H1 (cell line): ENCODE data around the gene AGO3. TPM values are rescaled to one million over a fixed set of nuclear protein-coding genes. Genes with fewer than 3 reads are reported as not detected.

Source experiments
- CTCF ChIA-PET: fragments of 300-600 bp; sonication (Branson Sonifier 250); formaldehyde crosslinking; loops from one replicate; lab custom pipeline; 2021; ENCODE audit not compliant: partially characterized antibody; lab: Charles Lee
- POLR2A ChIA-PET: fragments of 300-600 bp; sonication (Branson Sonifier 250); formaldehyde crosslinking; loops from one replicate; lab custom pipeline; 2021; ENCODE audit warnings: inconsistent platforms; ENCODE audit not compliant: partially characterized antibody; lab: Charles Lee
- DNase-seq, 2 experiments: peaks; one replicate each; pipeline versions ENCODE4 v3.0.0 to v3.0.0-alpha.2; 2010 to 2022; ENCODE audit warnings: low spot score in 2 of 2, low read depth in 1 of 2, mixed read lengths in 1 of 2
- FAIRE-seq: peaks from 2 replicates; lab custom pipeline; 2011; peaks lifted over from hg19 to GRCh38; lab: Jason Lieb, UNC
- H2AFZ ChIP-seq: 2 replicates; pipeline ENCODE4 v1.8.1; 2012; ENCODE audit warnings: low read length, inconsistent platforms
- H2AK5ac ChIP-seq: 2 replicates; pipeline ENCODE4 v1.6.1; 2013; ENCODE audit warnings: low read depth, low read length
- H2BK120ac ChIP-seq: replicated peaks from 2 replicates; pipeline ENCODE3; 2013; ENCODE audit warnings: low read depth, low read length, inconsistent platforms
- H2BK12ac ChIP-seq: 2 replicates; pipeline ENCODE4 v1.6.1; 2013; ENCODE audit warnings: low read depth, low read length
- H2BK15ac ChIP-seq: 2 replicates; pipeline ENCODE4 v1.6.1; 2013; ENCODE audit warnings: low read length
- H2BK20ac ChIP-seq: 2 replicates; pipeline ENCODE4 v1.6.1; 2013; ENCODE audit warnings: low read length
- H2BK5ac ChIP-seq: 2 replicates; pipeline ENCODE4 v1.6.1; 2013; ENCODE audit warnings: low read depth, low read length
- H3K14ac ChIP-seq: 2 replicates; pipeline ENCODE4 v1.6.1; 2013; ENCODE audit warnings: inconsistent platforms; ENCODE audit not compliant: insufficient read length
- H3K18ac ChIP-seq: 2 replicates; pipeline ENCODE4 v1.6.1; 2013; ENCODE audit warnings: low read length; ENCODE audit errors: extremely low read depth
- H3K23ac ChIP-seq: 2 replicates; pipeline ENCODE4 v1.6.1; 2013; ENCODE audit warnings: inconsistent platforms; ENCODE audit not compliant: insufficient read length
- H3K23me2 ChIP-seq: 2 replicates; pipeline ENCODE4 v1.6.1; 2013; ENCODE audit warnings: low read depth, low read length
- H3K27ac ChIP-seq: 2 replicates; pipeline ENCODE4 v1.6.1; 2011; ENCODE audit warnings: low read depth, low read length, inconsistent platforms
- H3K27me3 ChIP-seq, 4 experiments: replicated peaks in 1 of 4; 1 replicate in 1 of 4; 2 replicates in 3 of 4; pipeline versions ENCODE4 v1.6.1 to v1.8.1; 2011 to 2013; ENCODE audit warnings: low read length in 3 of 4, mild to moderate bottlenecking in 3 of 4, inconsistent platforms in 2 of 4, mixed read lengths in 2 of 4, moderate library complexity in 1 of 4; ENCODE audit not compliant: control insufficient read depth in 3 of 4, insufficient read depth in 3 of 4; ENCODE audit errors: extremely low read depth in 1 of 4
- H3K36me3 ChIP-seq, 4 experiments: 2 replicates each; pipeline versions ENCODE4 v1.6.1 to v1.8.1; 2011 to 2013; ENCODE audit warnings: mild to moderate bottlenecking in 4 of 4, low read length in 3 of 4, moderate library complexity in 2 of 4, control low read depth in 1 of 4, inconsistent platforms in 1 of 4; ENCODE audit not compliant: insufficient read depth in 4 of 4, control insufficient read depth in 2 of 4
- H3K4ac ChIP-seq: replicated peaks from 2 replicates; pipeline ENCODE3; 2013; ENCODE audit warnings: low read length, low read depth, mixed read lengths, inconsistent platforms; ENCODE audit not compliant: insufficient read length
- H3K4me1 ChIP-seq, 4 experiments: replicated peaks in 1 of 4; 1 replicate in 1 of 4; 2 replicates in 3 of 4; pipeline versions ENCODE4 v1.6.1 to v1.8.1; 2011 to 2013; ENCODE audit warnings: low read length in 3 of 4, inconsistent platforms in 2 of 4, mixed read lengths in 1 of 4; ENCODE audit not compliant: insufficient read depth in 4 of 4, control insufficient read depth in 3 of 4
- H3K4me2 ChIP-seq, 2 experiments: 2 replicates each; pipeline versions ENCODE4 v1.6.1 to v1.8.1; 2011 to 2013; ENCODE audit warnings: low read depth in 2 of 2, low read length in 2 of 2, control low read depth in 1 of 2, inconsistent platforms in 1 of 2, mild to moderate bottlenecking in 1 of 2; ENCODE audit not compliant: insufficient read depth in 1 of 2
- H3K4me3 ChIP-seq, 4 experiments: fragments of 200-600, 300-600 bp in 1 of 4; sonication (generic), shearing (Covaris generic), sonication (Bioruptor Twin) in 1 of 4; 2 replicates each; pipeline versions ENCODE4 v1.5.1 to v1.8.1; 2011 to 2016; ENCODE audit warnings: low read length in 4 of 4, low read depth in 3 of 4, control low read depth in 2 of 4, inconsistent platforms in 2 of 4, mild to moderate bottlenecking in 2 of 4, mixed read lengths in 1 of 4, moderate library complexity in 1 of 4; ENCODE audit not compliant: insufficient read depth in 2 of 4; ENCODE audit errors: extremely low read depth in 1 of 4
- H3K56ac ChIP-seq: replicated peaks from 2 replicates; pipeline ENCODE3; 2013; ENCODE audit warnings: low read depth, mild to moderate bottlenecking, mixed read lengths, low read length, inconsistent platforms; ENCODE audit not compliant: insufficient read length
- H3K79me1 ChIP-seq: 2 replicates; pipeline ENCODE4 v1.6.1; 2013; ENCODE audit warnings: low read depth, low read length, control low read depth
- H3K79me2 ChIP-seq, 2 experiments: 2 replicates each; pipeline versions ENCODE4 v1.6.1 to v1.8.1; 2012 to 2013; ENCODE audit warnings: low read length in 2 of 2, mild to moderate bottlenecking in 2 of 2, inconsistent platforms in 1 of 2; ENCODE audit not compliant: insufficient read depth in 2 of 2, control insufficient read depth in 1 of 2
- H3K9ac ChIP-seq, 4 experiments: replicated peaks in 1 of 4; 1 replicate in 1 of 4; 2 replicates in 3 of 4; pipeline versions ENCODE4 v1.6.1 to v1.8.1; 2011 to 2013; ENCODE audit warnings: low read depth in 3 of 4, low read length in 3 of 4, control low read depth in 2 of 4, mild to moderate bottlenecking in 2 of 4, moderate library complexity in 2 of 4, inconsistent platforms in 1 of 4; ENCODE audit errors: extremely low read depth in 1 of 4
- H3K9me3 ChIP-seq, 2 experiments: 2 replicates each; pipeline versions ENCODE4 v1.6.1 to v1.8.1; 2012 to 2013; ENCODE audit warnings: mild to moderate bottlenecking in 2 of 2, moderate library complexity in 2 of 2, control low read depth in 1 of 2, inconsistent platforms in 1 of 2, low read depth in 1 of 2, low read length in 1 of 2, mixed read lengths in 1 of 2; ENCODE audit not compliant: insufficient read depth in 2 of 2
- H4K20me1 ChIP-seq, 2 experiments: replicated peaks in 1 of 2; 2 replicates each; pipeline versions ENCODE3 to v1.8.1; 2011 to 2013; ENCODE audit warnings: inconsistent platforms in 2 of 2, low read length in 2 of 2, mild to moderate bottlenecking in 1 of 2; ENCODE audit not compliant: insufficient read depth in 2 of 2, control insufficient read depth in 1 of 2
- H4K5ac ChIP-seq: 2 replicates; pipeline ENCODE4 v1.6.1; 2013; ENCODE audit warnings: low read length, low read depth, mixed read lengths, inconsistent platforms; ENCODE audit not compliant: insufficient read length
- H4K8ac ChIP-seq: 2 replicates; pipeline ENCODE4 v1.8.0; 2013; ENCODE audit warnings: mild to moderate bottlenecking, moderate library complexity, low read length, inconsistent platforms; ENCODE audit not compliant: insufficient read depth; ENCODE audit errors: extremely low read depth
- H4K91ac ChIP-seq: replicated peaks from 2 replicates; pipeline ENCODE3; 2013; ENCODE audit warnings: low read length, mixed read lengths, inconsistent platforms; ENCODE audit not compliant: insufficient read length
- EZH2 ChIP-seq: fragments of 200-600 bp; sonication (generic); IDR thresholded peaks from 2 replicates; pipeline ENCODE4 v1.7.1; 2012; ENCODE audit warnings: low read depth, mild to moderate bottlenecking, moderate library complexity, low read length, inconsistent platforms; ENCODE audit not compliant: severe bottlenecking
- JUND ChIP-seq: IDR thresholded peaks from 2 replicates; pipeline ENCODE4 v1.6.1; 2011; ENCODE audit warnings: mild to moderate bottlenecking, improper control_type of control experiment, low read length
- WGBS, 2 experiments: shearing (Covaris generic) in 1 of 2; methylation state at CpG; one replicate each; pipeline versions ENCODE4 v1.1.6 to v1.1.7; 2013 to 2015; ENCODE audit warnings: low lambda C conversion rate in 2 of 2, mixed read lengths in 2 of 2, inconsistent platforms in 1 of 2, low coverage in 1 of 2, missing lambda C conversion rate in 1 of 2; ENCODE audit not compliant: insufficient replicate concordance in 2 of 2, insufficient coverage in 1 of 2, insufficient read length in 1 of 2; ENCODE audit errors: extremely low coverage in 1 of 2, missing lambda C conversion rate in 1 of 2; 5-methylcytosine and 5-hydroxymethylcytosine counted together
- polyA plus RNA-seq, 7 experiments: library from polyadenylated mRNA; depleted of rRNA in 3 of 7; stranded (reverse) in 5 of 7; unstranded in 2 of 7; fragments of >200 nt in 5 of 7; fragments of 200-250 nt in 2 of 7; gene quantifications; 1 replicate in 5 of 7; 2 replicates in 1 of 7; 4 replicates in 1 of 7; pipeline versions ENCODE4 v1.2.1 to v1.2.3, GENCODE V29; 2011 to 2013; ENCODE audit warnings: missing spikeins in 2 of 7, mixed read lengths in 2 of 7
- total RNA-seq: library from RNA; stranded (reverse); fragmentation: NEBNext Ultra II Directional; extraction: Animal tissue kit (Norgen Biotek cat#: 25700); gene quantifications from 2 replicates; pipeline ENCODE4 v1.2.1, GENCODE V29; 2021

The AGO3 gene
- total and polyA plus RNA-seq, 2 of the 8 experiments (the other 6 are each of a cell fraction or from before 2014, with no cell fraction given) = 10.7 to 26.4 TPM

DNA sequence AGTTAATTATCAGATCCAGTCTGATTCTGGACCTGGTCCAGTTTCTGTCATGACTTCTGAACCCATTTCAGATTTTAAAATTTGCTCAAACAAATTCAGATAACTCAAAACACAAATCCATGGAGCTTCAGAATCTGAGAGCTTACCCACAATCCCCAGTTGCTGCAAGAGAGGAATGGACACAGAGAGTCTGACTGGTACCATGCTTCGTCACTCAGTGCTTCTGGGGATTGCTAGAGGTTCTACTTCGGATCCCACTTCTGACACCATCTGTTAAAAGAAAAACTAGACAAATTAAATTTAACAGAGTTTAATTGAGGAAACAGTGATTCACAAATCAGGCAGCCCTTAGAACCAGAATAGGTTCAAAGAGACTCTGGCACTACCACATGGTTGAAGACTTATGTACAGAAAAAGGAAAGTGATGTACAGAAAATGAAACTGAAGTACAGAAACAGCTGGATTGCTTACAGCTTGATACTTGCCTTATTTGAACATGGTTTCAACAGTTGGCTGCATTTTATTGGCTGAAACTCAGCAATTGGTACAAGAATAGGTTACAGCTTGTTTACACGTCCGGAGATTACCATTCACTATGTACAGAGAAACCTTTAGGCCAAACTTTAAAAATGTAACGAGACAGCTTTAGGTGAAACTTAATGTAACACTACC is 92.3 kb downstream of the AGO3 start:
- Histone ChIP-seq H3K9me3 (no peaks in the 10 kb centered on the region), H3K4me1 (no peaks in the 10 kb centered on the region), H3K18ac (no peak overlapping the region), H3K4me3 (no peak overlapping the region), H4K8ac (no peak overlapping the region), H3K23ac (no peak overlapping the region), H4K20me1 (no peaks in the 10 kb centered on the region), H2AK5ac (no peak overlapping the region), H3K9ac (no peak overlapping the region), H3K36me3 (peaks cover 0 to 11% (median 5%) of the 10 kb centered on the region in 4 experiments; a peak in 2 of 8 replicates), H2BK12ac (no peak overlapping the region), H3K79me1 (no peaks in the 10 kb centered on the region), H2BK5ac (no peak overlapping the region), H2BK15ac (no peak overlapping the region), H3K4ac (no peak overlapping the region), H4K91ac (no peak overlapping the region), H4K5ac (no peak overlapping the region), H3K27ac (no peak overlapping the region), H3K4me2 (no peak overlapping the region), H2AFZ (no peak overlapping the region), H3K27me3 (no peaks in the 10 kb centered on the region), H3K23me2 (no peaks in the 10 kb centered on the region), H3K79me2 (no peaks in the 10 kb centered on the region), H3K14ac (no peak overlapping the region), H2BK20ac (no peak overlapping the region), H3K56ac (no peak overlapping the region), H2BK120ac (no peak overlapping the region)
- no peak for FAIRE-seq
- no peak for DNase-seq
- WGBS, 2 experiments = 96% methylated on average over 5 of the region's 5 CpGs; no CpG with 5 or more reads in 1 of the 2 experiments
- POLR2A ChIA-PET = no interaction called here
- TF ChIP-seq JUND (no peak), EZH2 (no peak)
- CTCF ChIA-PET = interaction anchor here (0.6 kb wide), 1 partner anchor 227 kb away, joined by 3 read pairs; no protein-coding TSS in a partner anchor
